Measurements from ENCODE around the gene ILDR1.

DNA sequence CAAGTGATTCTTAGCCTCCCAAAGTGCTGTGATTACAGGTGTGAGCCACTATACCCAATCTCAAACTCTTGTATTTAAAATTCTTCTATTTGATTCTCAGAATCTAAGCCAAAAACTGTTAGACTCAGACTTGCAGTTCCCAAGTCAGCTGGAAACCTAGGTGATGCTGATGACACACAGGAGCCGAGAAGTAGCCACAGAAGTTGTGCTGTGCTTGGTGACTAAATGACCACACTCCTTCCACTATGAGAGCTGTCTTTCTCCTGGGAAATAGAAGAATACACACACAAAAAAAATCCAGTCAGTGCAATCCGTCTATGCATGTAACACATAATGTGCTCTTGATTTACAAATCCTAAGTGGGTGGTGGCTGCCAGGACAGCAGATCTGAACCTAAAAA lies 33.9 kb downstream of the ILDR1 start:
- TF ChIP-seq, protein P1, sequence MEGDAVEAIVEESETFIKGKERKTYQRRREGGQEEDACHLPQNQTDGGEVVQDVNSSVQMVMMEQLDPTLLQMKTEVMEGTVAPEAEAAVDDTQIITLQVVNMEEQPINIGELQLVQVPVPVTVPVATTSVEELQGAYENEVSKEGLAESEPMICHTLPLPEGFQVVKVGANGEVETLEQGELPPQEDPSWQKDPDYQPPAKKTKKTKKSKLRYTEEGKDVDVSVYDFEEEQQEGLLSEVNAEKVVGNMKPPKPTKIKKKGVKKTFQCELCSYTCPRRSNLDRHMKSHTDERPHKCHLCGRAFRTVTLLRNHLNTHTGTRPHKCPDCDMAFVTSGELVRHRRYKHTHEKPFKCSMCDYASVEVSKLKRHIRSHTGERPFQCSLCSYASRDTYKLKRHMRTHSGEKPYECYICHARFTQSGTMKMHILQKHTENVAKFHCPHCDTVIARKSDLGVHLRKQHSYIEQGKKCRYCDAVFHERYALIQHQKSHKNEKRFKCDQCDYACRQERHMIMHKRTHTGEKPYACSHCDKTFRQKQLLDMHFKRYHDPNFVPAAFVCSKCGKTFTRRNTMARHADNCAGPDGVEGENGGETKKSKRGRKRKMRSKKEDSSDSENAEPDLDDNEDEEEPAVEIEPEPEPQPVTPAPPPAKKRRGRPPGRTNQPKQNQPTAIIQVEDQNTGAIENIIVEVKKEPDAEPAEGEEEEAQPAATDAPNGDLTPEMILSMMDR (IDR thresholded peaks at IDR 0.05) = no peak
- no peak for TF ChIP-seq EZH2 (IDR thresholded peaks at IDR 0.05)
